HG02852 (cell line): ENCODE data around the gene GPR137B.

Experiments
- ATAC-seq: cut with Tn5 transposase; IDR thresholded peaks from one replicate; pipeline ENCODE4 v1.9.1; 2021; ENCODE audit warnings: mild to moderate bottlenecking, moderate library complexity; ENCODE audit not compliant: unreplicated experiment

The GPR137B gene

DNA sequence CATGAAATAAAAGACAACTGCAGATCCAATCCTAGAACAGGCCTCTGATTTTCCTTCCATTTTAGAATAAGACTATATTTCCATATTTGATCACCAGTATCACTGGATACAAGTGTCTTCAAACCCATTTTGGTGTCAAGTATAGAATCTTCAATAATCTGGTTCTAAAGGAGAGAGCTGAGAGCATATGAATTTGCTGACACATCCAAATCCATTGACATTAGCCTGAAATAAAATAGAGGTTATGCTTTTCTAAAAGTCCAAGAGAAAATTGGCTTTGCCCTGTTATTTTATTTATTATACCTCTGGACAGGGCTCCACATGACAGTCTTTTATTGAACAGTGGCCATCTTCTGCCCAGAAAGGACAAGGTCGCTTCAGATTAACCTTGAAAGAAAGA, 110.8 kb downstream of the GPR137B start:
- no peak for ATAC-seq

DNA sequence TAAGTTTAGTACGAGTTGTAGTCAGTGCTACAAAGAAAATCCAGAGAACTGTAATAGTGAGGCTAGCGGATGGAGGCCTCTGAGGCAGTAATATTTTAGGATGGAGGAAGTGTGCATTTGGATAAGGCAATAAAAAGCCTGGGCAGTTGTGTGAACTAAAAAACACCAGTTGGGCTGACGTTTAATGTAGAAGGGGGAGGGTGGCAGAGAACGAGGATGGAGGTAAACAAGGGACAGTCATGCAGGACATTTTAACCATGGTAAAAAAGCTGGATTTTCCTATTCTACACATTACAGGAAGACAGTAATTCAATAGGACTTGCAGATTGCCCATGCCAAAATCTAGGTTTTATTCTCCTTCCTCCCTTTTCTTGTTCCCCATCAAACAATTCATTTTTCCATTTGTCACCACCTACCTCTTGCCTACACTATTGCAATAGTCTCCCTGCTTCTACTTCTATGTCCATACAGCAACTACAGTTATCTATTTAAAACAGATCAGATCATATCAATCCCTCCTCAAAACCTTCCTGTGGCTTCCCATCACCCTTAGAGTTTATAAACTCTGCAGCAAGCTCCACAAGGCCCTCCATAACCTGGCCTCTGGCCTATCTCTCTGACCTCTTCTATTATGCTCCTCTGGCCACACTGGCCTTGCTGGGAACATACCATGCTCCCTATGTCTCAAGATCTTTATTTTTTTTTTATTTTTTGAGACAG, 111.7 kb downstream of the GPR137B start:
- no peak for ATAC-seq

DNA sequence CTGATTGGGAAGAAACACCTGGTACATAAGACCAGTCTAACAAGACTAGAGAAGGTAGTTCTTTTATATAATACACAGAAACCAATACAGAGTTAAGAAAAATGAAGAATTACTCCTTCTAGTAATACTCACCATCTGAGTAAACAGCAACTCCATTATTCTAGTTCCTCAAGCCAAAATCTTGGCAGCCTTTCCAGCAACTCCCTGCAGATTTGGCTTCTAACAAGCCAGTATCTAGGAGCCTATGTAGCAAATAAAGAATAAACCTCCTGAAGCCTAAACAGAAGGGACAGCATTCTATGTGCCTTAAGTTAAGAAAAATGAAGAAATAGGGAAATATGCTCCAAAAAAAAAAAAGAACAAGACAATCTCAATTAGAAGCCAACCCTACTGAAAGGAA, 114.9 kb downstream of the GPR137B start:
- ATAC-seq = no peak

DNA sequence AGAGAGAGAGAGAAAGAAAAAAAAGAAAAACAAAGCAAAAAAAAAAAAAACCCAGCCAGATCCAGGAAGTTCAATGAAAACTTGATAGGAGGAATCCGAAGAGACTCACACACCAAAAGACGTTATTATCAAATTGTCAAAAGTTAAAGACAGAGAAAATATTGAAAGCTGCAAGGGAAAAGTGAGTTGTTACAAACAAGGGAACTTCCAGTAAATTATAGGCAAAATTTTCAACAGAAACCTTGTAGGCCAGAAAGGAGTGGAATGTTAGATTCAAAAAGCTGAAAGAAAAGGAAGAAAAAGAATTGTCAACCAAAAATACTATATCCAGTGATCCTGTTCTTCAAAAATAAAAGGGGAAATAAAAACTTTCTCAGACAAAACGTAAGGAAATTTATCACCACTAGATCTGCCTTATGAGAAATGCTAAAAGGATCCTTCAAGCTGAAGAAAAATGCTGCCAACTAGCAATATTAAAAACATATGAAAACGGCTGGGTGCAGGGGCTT, 115.8 kb downstream of the GPR137B start:
- no peak for ATAC-seq
